Islet precursor cell (in vitro differentiated cells): ENCODE results near the gene UGDH.
"Not testable (repeated sequence)": the region's sequence is repeated elsewhere in the genome, so short reads cannot be mapped to it uniquely, and the experiment has no call there.

ENCODE experiments used
- DNase-seq: peaks from one replicate; pipeline ENCODE4 v3.0.0-alpha.2; 2018

Gene UGDH

DNA sequence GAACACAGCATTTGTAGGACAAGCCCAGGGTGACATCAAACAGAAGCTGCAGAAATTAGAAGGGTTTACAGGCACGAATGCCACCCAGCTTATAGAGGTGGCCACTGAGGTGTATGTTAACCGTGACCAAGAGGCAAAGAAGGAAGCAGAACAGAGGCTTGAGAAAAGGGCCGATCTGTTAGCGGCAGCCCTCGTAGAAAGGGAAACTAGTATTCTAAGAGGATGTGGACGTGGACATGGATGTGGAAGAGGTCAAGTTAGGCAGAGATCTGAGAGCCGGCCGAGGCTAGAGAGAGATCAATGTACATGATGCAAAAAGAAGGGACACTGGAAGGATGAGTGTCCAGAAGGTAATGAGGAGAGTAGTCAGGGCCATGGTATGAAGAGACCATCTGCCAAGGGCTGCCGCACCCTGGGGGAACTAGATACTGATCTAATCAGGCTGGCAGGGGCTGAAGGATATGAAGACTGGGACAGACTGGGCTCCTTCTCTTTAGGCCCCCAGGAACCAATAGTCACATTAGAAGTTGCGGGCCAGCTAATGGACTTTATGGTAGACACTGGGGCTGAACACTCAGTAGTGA is 40.9 kb downstream of the UGDH start:
- DNase-seq = no peak

GRCh38 chr4:39484582-39485272 is 42.5 kb downstream of the UGDH start:
- DNase-seq = no peak

GRCh38 chr4:39480902-39481695 is 46.1 kb downstream of the UGDH start:
- DNase-seq = no peak

GRCh38 chr4:39480251-39480650 is 47.0 kb downstream of the UGDH start:
- no peak for DNase-seq

- DNase-seq = no peak
These were observed 50.9 kb downstream of the UGDH start for GRCh38 chr4:39476187-39476895.

DNA sequence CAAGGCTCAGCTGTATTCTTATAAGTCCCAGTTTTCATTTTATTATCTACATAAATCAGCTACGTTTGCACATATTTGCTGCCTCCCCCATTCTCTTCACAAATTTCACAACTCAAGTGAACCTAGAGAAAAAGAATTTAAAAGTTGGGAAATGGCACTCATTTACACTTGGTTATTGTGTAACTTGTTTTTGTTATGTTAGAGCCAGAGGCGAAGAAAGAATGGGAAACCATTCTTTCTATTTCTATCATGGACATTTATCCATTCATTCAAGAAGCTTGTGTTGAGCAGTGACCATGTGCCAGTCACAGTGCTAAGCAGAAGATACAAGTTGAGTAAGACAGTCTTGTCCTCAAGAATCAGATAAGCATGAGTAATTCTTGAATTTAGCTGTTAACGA is 54.8 kb downstream of the UGDH start:
- DNase-seq = no peak

DNA sequence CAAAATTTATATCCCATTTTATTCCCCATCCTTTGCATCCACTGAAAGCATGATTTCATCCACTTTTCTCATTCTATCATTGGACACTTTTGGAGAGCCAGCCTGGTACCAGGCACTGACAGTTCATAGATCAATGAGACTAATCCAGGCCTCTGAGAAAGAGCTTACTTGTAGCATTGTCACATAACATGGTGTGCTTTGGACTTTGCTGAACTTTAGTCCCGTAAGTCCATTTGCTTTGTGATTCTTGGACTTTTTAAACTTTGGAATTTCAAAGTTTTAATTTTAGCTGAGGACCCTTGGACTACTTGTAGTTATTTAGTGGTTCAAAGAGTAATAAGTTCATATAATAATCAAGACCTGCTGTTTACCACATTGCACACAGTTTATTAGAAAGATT is 56.8 kb downstream of the UGDH start:
- no peak for DNase-seq

GRCh38 chr4:39469429-39470077 is 57.7 kb downstream of the UGDH start:
- peak; percentile 80 for DNase-seq

GRCh38 chr4:39467464-39467863 is 59.8 kb downstream of the UGDH start:
- DNase-seq = no peak

DNA sequence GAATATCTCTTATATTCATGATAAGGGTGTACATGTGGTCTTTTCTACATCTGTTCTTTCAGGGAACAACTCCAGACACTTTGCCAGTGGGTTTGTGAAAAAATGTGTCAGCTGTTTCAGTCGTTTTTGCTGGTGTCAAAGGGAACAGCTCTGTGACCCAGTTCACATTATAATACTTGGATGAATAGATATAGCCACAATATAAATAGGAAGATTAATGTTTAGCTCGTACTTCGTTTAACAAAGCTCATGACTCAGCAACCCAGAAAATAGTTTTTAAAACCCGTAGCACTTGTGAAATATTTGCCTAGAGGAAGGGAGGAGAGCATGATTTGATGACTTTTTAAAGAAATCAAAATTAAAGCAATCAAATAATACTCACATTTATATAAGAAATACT is 60.5 kb downstream of the UGDH start:
- no peak for DNase-seq

GRCh38 chr4:39464886-39465501 is 62.2 kb downstream of the UGDH start:
- peak; percentile 76 for DNase-seq

DNA sequence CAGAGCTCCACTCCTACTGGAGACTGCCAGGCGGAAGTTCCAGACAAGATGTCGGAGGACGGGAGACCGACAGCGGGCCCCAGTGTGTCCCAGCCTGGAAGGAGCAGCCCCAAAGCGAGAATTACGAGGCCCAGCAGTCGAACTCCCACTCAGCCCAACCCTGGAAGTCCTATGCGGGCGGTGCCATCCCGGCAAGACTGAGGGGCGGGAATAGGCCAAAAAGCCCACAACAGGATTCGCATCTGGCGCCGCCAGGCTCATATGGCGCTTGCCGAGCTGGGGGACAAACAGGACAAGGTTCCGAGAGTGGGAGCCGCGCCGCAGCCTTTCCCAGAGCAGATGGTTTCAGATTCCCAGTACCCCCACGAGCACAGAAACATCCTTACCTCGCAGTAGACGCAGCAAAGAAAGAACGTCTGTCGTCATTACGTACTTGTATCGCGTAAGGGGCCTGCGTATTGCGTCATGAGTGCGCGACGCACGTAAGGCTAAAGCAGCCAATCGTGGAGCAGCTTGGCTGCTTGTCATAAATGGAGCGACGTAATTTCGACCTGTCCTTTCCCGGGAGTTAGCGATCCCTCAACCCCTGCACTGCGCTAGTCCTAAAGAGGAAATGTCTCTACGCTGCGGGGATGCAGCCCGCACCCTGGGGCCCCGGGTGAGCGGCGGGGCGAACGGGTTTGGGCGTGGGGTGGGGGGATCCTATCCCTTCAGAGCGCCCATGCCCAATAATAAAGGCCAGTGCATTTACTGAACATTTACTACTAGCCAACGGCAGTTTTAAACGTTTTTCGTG is 68.5 kb downstream of the UGDH start, which contains the start of the genes LIAS and RPL9:
Gene LIAS, plus strand, starts transcription at position 552 of the 796 bp plus-strand sequence. Its CDS starts 62 bp downstream, at position 614.
Gene RPL9, minus strand, starts transcription at position 418 of the 796 bp plus-strand sequence. CDS start 483 bp downstream, outside the sequence.
- DNase-seq = peak; percentile 99

DNA sequence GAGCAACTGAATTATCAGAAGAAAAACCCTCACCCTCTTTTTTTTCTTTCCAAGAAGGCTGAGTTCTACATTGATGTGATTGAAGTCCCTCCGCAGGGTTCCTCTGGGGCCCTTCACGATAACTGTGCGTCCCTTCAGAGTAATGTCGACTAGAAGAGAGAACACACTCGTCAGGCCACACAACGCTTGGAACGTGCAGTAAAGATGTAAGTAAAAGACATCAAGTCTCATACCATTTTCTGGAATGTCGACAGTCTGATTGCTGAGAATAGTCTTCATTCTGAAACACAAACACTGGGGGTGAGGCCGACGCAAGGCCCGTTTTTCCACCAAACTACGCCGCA is 69.1 kb downstream of the UGDH start:
- DNase-seq = not testable (repeated sequence)

- DNase-seq = no peak
These were observed 70.1 kb downstream of the UGDH start for GRCh38 chr4:39456946-39457763.

GRCh38 chr4:39455486-39455885 is 71.8 kb downstream of the UGDH start:
- no peak for DNase-seq

DNA sequence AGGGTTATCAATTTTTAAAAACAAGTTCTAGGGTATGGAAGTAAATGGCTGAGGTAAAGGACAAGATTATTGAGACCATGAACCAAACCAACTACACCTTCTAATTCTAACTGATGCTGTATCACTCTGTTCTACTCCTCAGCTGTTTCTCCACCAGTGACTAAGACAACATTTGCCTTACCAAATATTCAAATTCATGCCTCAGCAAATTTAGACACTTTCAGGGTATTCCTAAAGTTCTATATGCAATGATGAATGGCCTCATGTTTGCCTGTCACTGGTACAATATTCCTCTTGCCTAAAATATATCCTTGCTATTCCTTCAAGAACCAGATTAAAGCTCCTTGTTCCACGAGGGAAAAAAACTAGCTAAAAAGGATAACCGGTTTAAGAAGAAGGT is 73.5 kb downstream of the UGDH start:
- DNase-seq = no peak

DNA sequence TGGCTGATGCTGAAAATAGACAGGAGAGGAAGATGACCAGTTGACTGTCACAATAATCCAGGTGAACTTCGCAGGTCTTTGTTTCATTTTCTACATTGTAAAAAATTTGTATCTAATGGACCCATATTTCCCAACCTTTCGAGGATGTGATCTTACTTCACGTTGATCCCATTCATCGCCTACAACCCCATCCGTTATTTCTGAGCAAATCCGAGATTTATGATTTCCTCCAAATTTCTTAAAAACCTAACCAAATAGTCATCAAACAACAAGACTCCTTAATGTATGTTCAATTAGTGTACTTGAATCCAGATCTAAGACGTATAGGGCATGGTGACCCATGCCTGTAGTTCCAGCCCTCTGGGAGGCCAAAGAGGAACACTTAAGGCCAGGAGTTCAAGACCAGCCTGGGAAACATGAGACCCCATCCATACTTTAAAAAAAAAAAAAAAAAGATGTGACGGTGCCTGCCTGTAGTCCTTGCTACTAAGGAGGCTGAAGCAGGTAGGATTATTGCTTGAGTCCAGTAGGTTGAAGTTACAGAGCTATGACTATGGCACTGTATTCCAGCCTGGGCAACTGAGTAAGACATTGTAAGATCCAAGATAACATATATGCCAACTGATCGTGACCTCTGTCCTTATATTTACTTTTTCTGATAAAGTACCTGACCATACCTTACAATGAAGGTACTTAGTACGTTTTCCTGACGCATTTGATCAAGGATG is 74.2 kb downstream of the UGDH start:
- no peak for DNase-seq

GRCh38 chr4:39452153-39452859 is 74.9 kb downstream of the UGDH start:
- DNase-seq = no peak

DNA sequence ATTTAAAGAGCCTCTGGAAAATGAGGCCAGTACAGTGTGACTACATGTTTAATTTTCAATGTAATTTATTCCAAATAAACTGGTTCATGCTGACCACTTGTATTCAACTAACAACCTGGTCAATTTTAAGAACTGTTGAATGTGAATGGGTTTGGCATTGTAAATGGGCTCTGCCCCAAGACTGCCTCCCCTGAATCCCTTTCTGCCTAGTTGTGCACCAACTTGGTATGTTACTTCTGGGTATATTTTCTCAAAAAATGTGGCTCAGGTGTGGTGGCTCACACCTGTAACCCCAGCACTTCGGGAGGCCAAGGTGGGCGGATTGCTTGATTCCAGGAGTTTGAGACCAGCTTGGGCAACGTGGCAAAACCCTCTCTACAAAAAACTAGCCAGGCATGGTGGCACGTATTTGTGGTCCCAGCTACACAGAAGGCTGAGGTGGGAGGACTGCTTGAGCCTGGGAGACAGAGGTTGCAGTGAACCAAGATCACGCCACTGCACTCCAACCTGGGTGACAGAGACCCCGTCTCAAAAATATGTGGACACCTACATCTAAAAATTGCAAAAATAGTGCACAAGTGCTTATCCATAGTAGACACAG is 75.7 kb downstream of the UGDH start:
- no peak for DNase-seq
